GM12878 (cell line): ENCODE data around the gene FIGNL2. TPM values are rescaled to one million over a fixed set of nuclear protein-coding genes. Genes with fewer than 3 reads are reported as not detected.

Source experiments
- ATAC-seq: fragments of 200-7000 bp; cut with Tn5 transposase; 3 replicates; pipeline ENCODE4 v1.9.1; 2020; ENCODE audit warnings: mild to moderate bottlenecking, moderate library complexity
- BruUV-seq: library from RNA; stranded (reverse); fragments of 400-500 nt; replicated peaks from 2 replicates; lab custom pipeline; 2021; lab: Mats Ljungman, UMichigan
- CTCF ChIA-PET: fragments of 300-600 bp; sonication (Branson Sonifier 250); formaldehyde crosslinking; extraction: SDS; loops from one replicate; lab custom pipeline; 2021; ENCODE audit warnings: inconsistent platforms; lab: Yijun Ruan, JAX
- POLR2A ChIA-PET: fragments of 350-600 bp; formaldehyde crosslinking; extraction: SDS; loops from one replicate; lab custom pipeline; 2021; ENCODE audit warnings: inconsistent platforms; lab: Charles Lee
- RAD21 ChIA-PET: fragments of 300-600 bp; sonication (Branson Sonifier 250); formaldehyde crosslinking; loops from one replicate; lab custom pipeline; 2023; ENCODE audit warnings: antibody characterized with exemption; ENCODE audit not compliant: unreplicated experiment; lab: Charles Lee
- SMC1A ChIA-PET: fragments of 300-600 bp; sonication (Branson Sonifier 250); formaldehyde crosslinking; loops from one replicate; lab custom pipeline; 2023; ENCODE audit not compliant: unreplicated experiment, uncharacterized antibody; lab: Charles Lee
- DNase-seq: peaks from one replicate; pipeline ENCODE4 v3.0.0-alpha.2; 2011; ENCODE audit warnings: low read depth, low spot score
- FAIRE-seq: peaks from 3 replicates; lab custom pipeline; 2011; peaks lifted over from hg19 to GRCh38; lab: Jason Lieb, UNC
- H2AFZ ChIP-seq: 2 replicates; pipeline ENCODE4 v1.6.0; 2011; ENCODE audit warnings: low read depth, low read length, control low read depth; ENCODE audit not compliant: control insufficient read depth
- H3K27ac ChIP-seq: 2 replicates; pipeline ENCODE4 v1.5.1; 2011; ENCODE audit warnings: control low read depth; ENCODE audit not compliant: control insufficient read depth, insufficient read depth
- H3K27me3 ChIP-seq, 2 experiments: replicated peaks in 1 of 2; 2 replicates each; pipeline versions ENCODE4 v1.6.0 to v1.6.1; 2011; ENCODE audit warnings: low read length in 1 of 2; ENCODE audit not compliant: control insufficient read depth in 2 of 2, insufficient read depth in 2 of 2
- H3K36me3 ChIP-seq, 2 experiments: 2 replicates each; pipeline ENCODE4 v1.5.1; 2011; ENCODE audit warnings: low read length in 1 of 2; ENCODE audit not compliant: control insufficient read depth in 2 of 2, insufficient read depth in 2 of 2
- H3K4me1 ChIP-seq: 2 replicates; pipeline ENCODE4 v1.6.1; 2011; ENCODE audit warnings: mild to moderate bottlenecking, low read length, moderate library complexity, mixed read lengths; ENCODE audit not compliant: control insufficient read depth, insufficient read depth
- H3K4me2 ChIP-seq: 2 replicates; pipeline ENCODE4 v1.6.0; 2011; ENCODE audit warnings: control low read depth; ENCODE audit not compliant: control insufficient read depth, insufficient read depth
- H3K4me3 ChIP-seq: fragments of 200-600 bp; sonication (generic); 2 replicates; pipeline ENCODE4 v1.5.1; 2016
- H3K79me2 ChIP-seq: 2 replicates; pipeline ENCODE4 v1.6.0; 2011; ENCODE audit warnings: low read length; ENCODE audit not compliant: control insufficient read depth, insufficient read depth
- H3K9ac ChIP-seq: 2 replicates; pipeline ENCODE4 v1.8.0; 2011; ENCODE audit warnings: low read length, control low read depth, mixed read lengths; ENCODE audit not compliant: control insufficient read depth, insufficient read depth
- H3K9me3 ChIP-seq: replicated peaks from 3 replicates; pipeline ENCODE4 v1.5.1; 2011; ENCODE audit warnings: mild to moderate bottlenecking, low read length; ENCODE audit not compliant: control insufficient read depth, insufficient read depth
- H4K20me1 ChIP-seq: 2 replicates; pipeline ENCODE4 v1.6.0; 2011; ENCODE audit not compliant: control insufficient read depth, insufficient read depth
- BACH1 ChIP-seq: fragments of 450-650 bp; IDR thresholded peaks from 2 replicates; pipeline ENCODE4 v1.6.1; 2017; ENCODE audit warnings: mild to moderate bottlenecking, borderline replicate concordance
- BMI1 ChIP-seq: fragments of 450-650 bp; IDR thresholded peaks from 2 replicates; pipeline ENCODE4 v1.6.1; 2016; ENCODE audit warnings: mild to moderate bottlenecking, moderate library complexity, borderline replicate concordance
- CEBPB ChIP-seq, 2 experiments: fragments of 150-350 bp in 1 of 2; IDR thresholded peaks; 2 replicates each; pipeline ENCODE4 v1.6.1; 2012 to 2014; ENCODE audit warnings: low read depth in 2 of 2, low read length in 2 of 2, borderline replicate concordance in 1 of 2, inconsistent platforms in 1 of 2
- CHD1 ChIP-seq: IDR thresholded peaks from 2 replicates; pipeline ENCODE4 v1.6.1; 2012; ENCODE audit warnings: low read depth, low read length, improper control_type of control experiment
- CHD4 ChIP-seq: fragments of 200-600 bp; sonication (generic); IDR thresholded peaks from 2 replicates; pipeline ENCODE4 v1.6.1; 2016; ENCODE audit warnings: mild to moderate bottlenecking
- CREB1 ChIP-seq: IDR thresholded peaks from 2 replicates; pipeline ENCODE4 v1.6.1; 2012; ENCODE audit warnings: low read depth, mild to moderate bottlenecking, inconsistent platforms
- HDAC2 ChIP-seq: fragments of 200-600 bp; sonication (generic); IDR thresholded peaks from 2 replicates; pipeline ENCODE4 v1.6.1; 2017
- IRF5 ChIP-seq: fragments of 450-650 bp; IDR thresholded peaks from 2 replicates; pipeline ENCODE4 v1.6.1; 2017; ENCODE audit warnings: borderline replicate concordance
- KAT2A ChIP-seq: conservative IDR thresholded peaks from 2 replicates; pipeline ENCODE4 v1.6.1; 2011; ENCODE audit warnings: low read depth, low read length; ENCODE audit not compliant: control insufficient read depth
- KLF5 ChIP-seq: fragments of 450-650 bp; IDR thresholded peaks from 2 replicates; pipeline ENCODE4 v1.6.1; 2014; ENCODE audit warnings: mild to moderate bottlenecking; ENCODE audit not compliant: partially characterized antibody
- MEF2B ChIP-seq: fragments of 450-650 bp; IDR thresholded peaks from 2 replicates; pipeline ENCODE4 v1.6.1; 2018; ENCODE audit warnings: mild to moderate bottlenecking, moderate library complexity; ENCODE audit not compliant: partially characterized antibody, poor library complexity, severe bottlenecking
- MYC ChIP-seq: IDR thresholded peaks from 2 replicates; pipeline ENCODE4 v1.6.1; 2011; ENCODE audit warnings: mild to moderate bottlenecking, low read length, moderate library complexity, inconsistent platforms; ENCODE audit not compliant: insufficient read depth, insufficient replicate concordance, insufficient read length, severe bottlenecking
- NR2F1 ChIP-seq: fragments of 450-650 bp; conservative IDR thresholded peaks from 2 replicates; pipeline ENCODE4 v1.6.1; 2017; ENCODE audit warnings: mild to moderate bottlenecking
- RBBP5 ChIP-seq: fragments of 200-600 bp; sonication (generic); conservative IDR thresholded peaks from 2 replicates; pipeline ENCODE4 v1.6.1; 2016
- SMC3 ChIP-seq: IDR thresholded peaks from 2 replicates; pipeline ENCODE4 v1.6.1; 2011; ENCODE audit warnings: low read length, improper control_type of control experiment, borderline replicate concordance
- TAF1 ChIP-seq: IDR thresholded peaks from 2 replicates; pipeline ENCODE4 v1.6.1; 2011; ENCODE audit warnings: mild to moderate bottlenecking, low read depth, low read length, borderline replicate concordance
- TCF12 ChIP-seq: IDR thresholded peaks from 2 replicates; pipeline ENCODE4 v1.6.1; 2011; ENCODE audit warnings: low read depth, mild to moderate bottlenecking, low read length
- WRNIP1 ChIP-seq: IDR thresholded peaks from 2 replicates; pipeline ENCODE4 v1.6.1; 2011; ENCODE audit warnings: low read depth, low read length, improper control_type of control experiment, borderline replicate concordance
- ZNF24 ChIP-seq: fragments of 450-650 bp; IDR thresholded peaks from 2 replicates; pipeline ENCODE4 v1.6.1; 2017; ENCODE audit warnings: antibody characterized with exemption, mild to moderate bottlenecking
- WGBS: methylation state at CpG from one replicate; pipeline ENCODE4 v1.1.6; 2016; ENCODE audit warnings: low lambda C conversion rate; ENCODE audit not compliant: insufficient replicate concordance, insufficient coverage; ENCODE audit errors: missing lambda C conversion rate; 5-methylcytosine and 5-hydroxymethylcytosine counted together
- in situ Hi-C: fragments of 300-500 bp; cut with MboI; formaldehyde crosslinking; loops from 9 replicates; pipeline ENCODE4 v1.14.3; 2018; ENCODE audit warnings: mixed read lengths
- intact Hi-C: fragments of 100-400 bp; cut with micrococcal nuclease; formaldehyde crosslinking; loops from one replicate; pipeline ENCODE4 v1.14.2; 2022; ENCODE audit not compliant: unreplicated experiment
- polyA plus RNA-seq, 11 experiments: library from polyadenylated mRNA; depleted of rRNA in 4 of 11; unstranded in 6 of 11; stranded (reverse) in 5 of 11; fragments of >200 nt; fragmentation: Nextera tagmentation in 4 of 11; fragmentation: Illumina TruSeq in 1 of 11; extraction: Ambion mirVana in 4 of 11; extraction: Trizol in 1 of 11; gene quantifications; 1 replicate in 1 of 11; 2 replicates in 10 of 11; pipeline versions ENCODE4 v1.2.1 to v1.2.3, GENCODE V29; 2011 to 2016; ENCODE audit warnings: inconsistent platforms in 2 of 11, missing spikeins in 2 of 11, low read depth in 1 of 11
- total RNA-seq, 4 experiments: library from RNA; depleted of rRNA in 3 of 4; stranded (reverse); fragments of >200 nt in 3 of 4; fragmentation: Illumina TruSeq in 1 of 4; extraction: Trizol in 1 of 4; gene quantifications; 2 replicates each; pipeline versions ENCODE4 v1.2.1 to v1.2.3, GENCODE V29; 2013 to 2021

The FIGNL2 gene
- total and polyA plus RNA-seq, 10 of the 15 experiments (the other 5 are each of a cell fraction or from before 2014, with no cell fraction given), result not detected

GRCh38 chr12:51874486-51874885 lies 26.0 kb upstream of the FIGNL2 start:
- WGBS, result 56% methylated on average over 4 of the region's 4 CpGs
- no peaks in the 10 kb centered on the region for H3K79me2 ChIP-seq
- in situ Hi-C loops (loop anchor here (10.0 kb wide), 1 partner anchor 450 kb away; the partner anchor contains the start of gene SLC4A8), intact Hi-C loops (loop anchor here (10.0 kb wide), 1 partner anchor 340 kb away; no protein-coding TSS in a partner anchor)
- POLR2A ChIA-PET, result no interaction called here
- no peak for ATAC-seq
- no peak overlapping the region for H3K9ac ChIP-seq
- CTCF ChIA-PET, result interaction anchor here (0.6 to 2.2 kb wide), 8 partner anchors 12 to 475 kb away, joined by 3 to 14 read pairs (median 4); no protein-coding TSS in a partner anchor
- H4K20me1 ChIP-seq, result no peaks in the 10 kb centered on the region
- H3K4me3 ChIP-seq, result no peak overlapping the region
- H3K9me3 ChIP-seq, result no peaks in the 10 kb centered on the region
- RAD21 ChIA-PET, result interaction anchor here (0.6 kb wide), 1 partner anchor 11 kb away, joined by 3 read pairs; no protein-coding TSS in a partner anchor
- SMC1A ChIA-PET, result interaction anchor here (1.3 kb wide), 1 partner anchor 453 kb away, joined by 4 read pairs; no protein-coding TSS in a partner anchor
- no peak for DNase-seq
- no peak for FAIRE-seq
- BruUV-seq, result no TSS peak
- no peaks in the 10 kb centered on the region for H3K4me1 ChIP-seq
- TF ChIP-seq ZNF24 (no peak), BMI1 (no peak), IRF5 (no peak)
- TF ChIP-seq, all 136 proteins: peak for 0
- no peak overlapping the region for H2AFZ ChIP-seq
- no peaks in the 10 kb centered on the region for H3K36me3 ChIP-seq
- H3K27ac ChIP-seq, result no peak overlapping the region
- H3K27me3 ChIP-seq, result peaks cover 0 to 3% of the 10 kb centered on the region in 2 experiments; a peak in 3 of 4 replicates
- H3K4me2 ChIP-seq, result no peak overlapping the region

- ChIA-PET CTCF (interaction anchor here (0.8 to 1.9 kb wide), 3 partner anchors 73 to 453 kb away, joined by 3 to 5 read pairs (median 3); no protein-coding TSS in a partner anchor), POLR2A (no interaction called here), SMC1A (no interaction called here), RAD21 (no interaction called here)
- in situ Hi-C loops (loop anchor here (10.0 kb wide), 1 partner anchor 449 kb away; the partner anchor contains the start of gene SLC4A8), intact Hi-C loops (loop anchor here (10.0 kb wide), 1 partner anchor 339 kb away; no protein-coding TSS in a partner anchor)
- FAIRE-seq (no peak), ATAC-seq (no peak), DNase-seq (no peak)
- Histone ChIP-seq H3K36me3 (no peaks in the 10 kb centered on the region), H3K79me2 (no peaks in the 10 kb centered on the region), H3K4me2 (no peak overlapping the region), H3K27ac (no peak overlapping the region), H3K27me3 (peaks cover 3 to 4% of the 10 kb centered on the region in 2 experiments; a peak in 3 of 4 replicates), H3K9ac (no peak overlapping the region), H2AFZ (no peak overlapping the region), H3K4me1 (no peaks in the 10 kb centered on the region), H3K9me3 (no peaks in the 10 kb centered on the region), H3K4me3 (no peak overlapping the region), H4K20me1 (no peaks in the 10 kb centered on the region)
- no TSS peak for BruUV-seq
- 45% methylated on average over 8 of the region's 8 CpGs for WGBS
- TF ChIP-seq TCF12 (no peak), KLF5 (no peak), MYC (no peak), BACH1 (no peak), NR2F1 (no peak), SMC3 (no peak), CHD4 (no peak), RBBP5 (no peak), MEF2B (no peak), CEBPB (IDR thresholded peaks at IDR 0.05; ENCODE audit: borderline replicate concordance in 1 of 2, low read depth in 2 of 2, low read length in 2 of 2) (no peak), KAT2A (no peak), HDAC2 (no peak), CHD1 (no peak), WRNIP1 (no peak), TAF1 (no peak), CREB1 (no peak)
Measured at GRCh38 chr12:51874000-51874399, 25.5 kb upstream of the FIGNL2 start.
